IPS-NIHi7 (cell line): ENCODE data around the gene IL20.

Experiments
- DNase-seq: peaks from one replicate; pipeline ENCODE4 v3.0.0; 2012; ENCODE audit warnings: mixed read lengths; ENCODE audit errors: extremely low spot score

IL20 gene

DNA sequence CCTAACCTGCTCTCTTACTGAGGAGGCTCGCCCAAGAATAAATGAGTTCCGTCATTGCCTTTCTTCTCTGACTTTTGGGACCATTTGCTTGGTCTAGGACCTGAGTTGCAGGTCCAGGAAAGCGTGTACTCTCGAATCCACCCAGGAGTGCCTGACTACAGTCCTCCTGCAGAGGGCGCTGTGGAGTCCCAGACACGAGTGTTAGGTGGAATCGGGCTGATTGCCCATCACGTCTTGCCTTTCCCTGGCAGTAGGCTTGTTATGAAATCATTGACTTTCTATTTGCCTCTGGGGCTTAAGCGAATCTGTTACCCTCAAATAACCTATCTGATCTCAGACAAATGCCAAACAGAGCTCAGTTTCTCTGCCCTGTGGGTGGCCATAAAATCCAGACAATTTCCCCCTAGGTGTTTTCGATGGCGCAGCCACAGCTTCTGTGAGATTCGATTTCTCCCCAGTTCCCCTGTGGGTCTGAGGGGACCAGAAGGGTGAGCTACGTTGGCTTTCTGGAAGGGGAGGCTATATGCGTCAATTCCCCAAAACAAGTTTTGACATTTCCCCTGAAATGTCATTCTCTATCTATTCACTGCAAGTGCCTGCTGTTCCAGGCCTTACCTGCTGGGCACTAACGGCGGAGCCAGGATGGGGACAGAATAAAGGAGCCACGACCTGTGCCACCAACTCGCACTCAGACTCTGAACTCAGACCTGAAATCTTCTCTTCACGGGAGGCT, at the start of gene IL20:
Gene IL20 (plus strand): TSS at position 685 of the 733 bp plus-strand sequence. CDS start 230 bp downstream, outside the sequence.
- peak; percentile 90 for DNase-seq

DNA sequence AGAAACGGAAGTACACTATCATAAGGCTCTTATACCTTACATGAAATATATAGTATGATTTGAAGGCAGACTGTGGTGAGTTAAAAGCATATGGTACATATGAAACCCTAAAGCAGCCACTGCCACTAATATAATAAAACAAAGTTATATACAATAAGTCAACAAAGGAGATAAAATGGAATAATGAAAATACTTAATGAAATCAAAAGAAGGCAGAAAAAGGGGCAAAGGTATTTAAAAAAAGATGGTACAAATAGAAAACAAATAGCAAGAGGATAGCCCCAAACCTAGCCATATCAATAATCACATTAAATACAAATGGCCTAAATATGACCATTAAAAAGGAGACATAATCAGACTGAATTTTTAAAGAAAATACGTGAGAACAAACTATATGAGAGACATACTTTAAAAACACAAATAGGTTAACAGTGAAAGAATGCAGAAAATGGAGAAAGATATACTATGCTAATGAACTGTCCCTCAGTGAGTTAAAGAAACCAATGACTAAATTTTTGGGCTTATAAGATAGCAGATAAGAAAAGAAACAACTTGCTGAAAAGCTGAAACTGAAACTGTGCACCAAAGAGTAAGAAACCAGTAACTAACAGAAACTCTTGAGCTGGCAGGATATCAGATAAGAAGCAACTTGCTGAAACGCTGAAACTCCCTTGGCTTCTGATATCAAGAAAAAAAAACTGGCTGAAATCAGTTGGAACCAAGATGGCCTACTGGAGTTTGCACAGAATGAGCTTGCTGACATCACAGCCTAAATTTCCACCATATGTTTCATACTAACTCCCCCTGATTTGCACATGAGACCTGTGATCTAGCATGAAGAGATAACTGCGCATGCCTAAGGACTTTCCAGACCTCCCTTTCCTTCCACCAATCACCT, 48.8 kb upstream of the IL20 start:
- DNase-seq = no peak

DNA sequence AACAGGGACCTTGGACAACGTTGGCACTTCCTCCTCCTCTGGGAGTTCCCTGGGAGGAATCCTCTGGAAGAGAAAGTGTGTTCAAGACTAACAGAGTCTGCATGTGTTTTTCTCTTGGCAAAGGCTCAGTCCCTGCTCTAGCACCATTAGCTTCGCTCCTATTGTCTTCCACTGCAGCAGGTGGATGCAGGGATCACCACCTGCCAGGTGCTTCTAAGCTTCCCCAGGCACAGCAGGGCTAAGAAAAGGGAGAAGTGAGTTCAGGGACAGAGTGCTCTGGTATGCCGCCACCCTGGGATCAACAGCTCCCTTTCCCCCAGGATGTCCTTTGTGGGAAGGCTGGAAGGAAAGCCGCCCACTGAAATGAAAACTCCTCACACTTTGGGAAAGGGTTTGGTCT, 43.9 kb upstream of the IL20 start:
- DNase-seq = no peak

DNA sequence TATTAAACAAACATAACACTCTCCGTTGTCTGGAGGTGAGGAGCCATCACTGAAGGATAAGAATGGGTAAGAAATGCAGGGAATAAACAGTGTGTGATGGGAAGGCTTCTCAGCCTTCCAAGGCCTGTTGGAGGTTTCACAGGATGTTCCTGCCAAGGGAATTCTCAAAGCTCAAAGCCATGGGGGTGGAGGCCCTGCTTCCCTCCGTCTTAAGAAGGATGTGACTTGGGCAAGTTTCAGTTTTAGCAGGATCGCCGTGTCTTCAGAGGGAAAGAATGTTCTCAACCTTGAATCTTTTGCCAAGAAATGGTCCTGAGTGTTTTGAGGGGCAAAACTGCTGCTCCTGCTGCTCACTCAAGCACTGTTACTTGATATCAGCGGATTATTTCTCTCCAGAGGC, 41.7 kb upstream of the IL20 start:
- DNase-seq = no peak

DNA sequence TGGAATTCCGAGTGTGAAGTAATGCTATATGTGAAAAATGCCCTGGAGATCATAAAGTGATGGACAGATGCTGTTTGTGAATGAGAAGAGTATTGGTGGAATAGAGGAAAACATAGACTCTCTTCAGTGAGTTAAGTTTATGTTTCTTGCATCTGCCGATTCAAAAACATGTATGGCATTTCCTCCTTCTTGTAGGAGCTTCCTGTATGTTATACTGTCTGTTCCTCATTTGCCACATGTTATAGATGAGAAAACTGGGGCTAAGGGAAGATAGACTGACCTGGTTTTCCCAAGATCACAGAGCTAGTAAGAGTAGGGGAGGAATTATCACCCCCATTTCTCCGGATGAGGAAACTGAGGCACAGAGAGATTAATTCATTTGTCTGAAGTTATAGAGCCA, 41.1 kb upstream of the IL20 start:
- no peak for DNase-seq

- DNase-seq = no peak
Measured at GRCh38 chr1:206826394-206826793, 39.0 kb upstream of the IL20 start.

- no peak for DNase-seq
Measured at GRCh38 chr1:206828061-206828460, 37.4 kb upstream of the IL20 start.

- no peak for DNase-seq
Measured at GRCh38 chr1:206828765-206829164, 36.7 kb upstream of the IL20 start.

- no peak for DNase-seq
Measured at GRCh38 chr1:206829282-206829681, 36.1 kb upstream of the IL20 start.

DNA sequence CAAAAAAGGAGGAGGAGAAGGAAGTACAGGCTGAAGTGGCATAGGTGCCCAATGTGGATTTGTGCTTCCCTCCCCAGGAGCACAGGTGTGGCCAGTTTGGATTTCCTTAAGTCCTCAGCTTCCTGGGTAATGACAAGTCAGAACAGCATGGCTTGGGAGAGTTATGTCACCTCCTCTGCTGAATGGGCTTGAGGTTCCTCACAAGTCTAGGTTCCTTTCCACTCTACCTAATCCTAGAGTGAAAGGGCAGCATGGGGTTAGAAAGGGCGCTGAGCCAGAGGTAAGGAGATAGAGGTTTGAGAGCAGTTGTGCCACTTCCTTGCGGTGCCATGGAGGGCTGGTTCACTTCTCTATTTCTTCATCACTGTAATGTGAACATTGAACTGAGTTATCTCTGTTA, 35.5 kb upstream of the IL20 start:
- no peak for DNase-seq

- no peak for DNase-seq
Measured at GRCh38 chr1:206831650-206832049, 33.8 kb upstream of the IL20 start.

GRCh38 chr1:206832352-206832880, 33.0 kb upstream of the IL20 start:
- no peak for DNase-seq

- no peak for DNase-seq
Measured at GRCh38 chr1:206833106-206833680, 32.2 kb upstream of the IL20 start.

DNA sequence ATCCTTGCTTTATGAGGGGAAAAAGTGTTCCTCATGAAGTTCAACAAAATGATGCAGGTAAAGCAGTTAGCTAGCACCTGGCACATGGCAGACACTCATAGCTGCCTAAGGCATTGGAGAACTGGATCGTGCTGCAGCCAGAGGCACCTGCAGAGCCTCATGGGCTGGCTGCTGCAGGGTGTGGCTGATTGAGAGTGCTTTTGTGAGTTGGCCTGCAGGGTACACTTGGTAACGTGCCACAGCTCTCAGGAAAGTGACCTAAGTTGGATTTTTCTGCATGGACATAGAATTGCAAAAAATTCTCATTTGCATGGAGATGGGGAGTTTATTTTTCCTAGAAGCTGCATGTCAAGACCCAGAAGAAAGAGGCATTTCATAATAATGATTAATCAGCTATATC, 31.6 kb upstream of the IL20 start:
- no peak for DNase-seq

DNA sequence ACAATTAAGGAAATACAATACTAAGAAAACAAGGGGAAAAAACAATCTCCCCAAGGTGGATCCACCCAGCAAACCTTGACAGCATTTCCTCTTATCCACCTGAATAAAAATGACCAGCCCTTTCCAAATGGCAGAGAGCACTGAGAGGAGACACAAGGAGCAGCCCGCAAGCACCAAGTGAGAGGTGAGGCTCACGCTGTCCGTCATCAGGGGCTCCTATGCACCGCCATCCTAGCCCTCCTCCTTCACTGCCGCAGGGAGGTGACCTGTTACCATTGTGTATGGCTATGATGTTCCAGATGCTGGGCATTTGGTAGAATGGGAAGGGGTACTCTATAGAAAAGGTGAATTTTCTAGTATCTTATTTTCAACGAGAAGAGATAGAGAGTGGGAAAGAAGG, 31.2 kb upstream of the IL20 start:
- no peak for DNase-seq

- DNase-seq = no peak
Measured at GRCh38 chr1:206834711-206835110, 30.7 kb upstream of the IL20 start.

GRCh38 chr1:206835186-206835585, 30.2 kb upstream of the IL20 start:
- no peak for DNase-seq

GRCh38 chr1:206836111-206836510, 29.3 kb upstream of the IL20 start:
- DNase-seq = no peak

DNA sequence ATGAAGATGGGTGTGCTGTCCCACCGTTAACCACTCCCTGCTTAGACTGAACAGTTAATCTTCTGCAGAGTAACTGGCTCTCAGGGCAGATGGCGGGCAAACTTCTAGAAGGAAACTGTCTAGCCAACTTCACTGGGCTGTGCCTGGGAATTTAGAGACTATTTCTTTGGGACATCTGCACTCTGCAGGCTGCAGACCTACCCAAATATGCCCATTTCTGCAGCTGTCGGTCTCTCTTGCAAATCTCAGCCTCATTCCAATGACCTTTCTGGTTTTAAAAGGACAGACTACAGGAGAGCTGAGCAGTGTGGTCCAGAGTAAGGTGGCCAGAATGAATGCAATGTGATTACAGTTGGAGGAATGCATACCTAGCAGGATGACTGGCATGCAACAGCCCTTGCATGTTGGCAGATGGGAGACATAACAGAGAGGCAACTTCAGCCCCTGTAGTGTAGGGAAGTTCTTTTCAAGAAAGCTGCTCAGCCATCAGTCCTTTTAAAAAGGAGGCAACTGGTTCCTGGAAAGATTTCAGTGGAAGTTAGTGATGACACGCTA, 26.3 kb upstream of the IL20 start:
- no peak for DNase-seq

GRCh38 chr1:206839857-206840256, 25.6 kb upstream of the IL20 start:
- DNase-seq = peak; percentile 48

- DNase-seq = no peak
Measured at GRCh38 chr1:206841609-206842323, 23.7 kb upstream of the IL20 start.
